ENCODE results near the gene PSMD5.

GRCh38 chr9:120783602-120784047 lies 59.1 kb downstream of the PSMD5 start:
- no peak for TF ChIP-seq SIN3A (IDR thresholded peaks at IDR 0.05; ENCODE audit: low read depth, low read length)
- TF ChIP-seq MXI1 (IDR thresholded peaks at IDR 0.05; ENCODE audit: low read depth, low read length), result no peak
- TF ChIP-seq JUNB (IDR thresholded peaks at IDR 0.05), result no peak
- TF ChIP-seq POLR2AphosphoS2 (IDR thresholded peaks at IDR 0.05; ENCODE audit: low read depth, low read length), result no peak
- no peak for TF ChIP-seq CEBPB (IDR thresholded peaks at IDR 0.05; ENCODE audit: borderline replicate concordance in 1 of 2, low read depth in 2 of 2, low read length in 2 of 2)
- TF ChIP-seq DPF2 (IDR thresholded peaks at IDR 0.05), result no peak

Data from GM12878 (cell line).